Psoas muscle (tissue), 8 donors: ENCODE measurements around the gene SMG1. TPM values are rescaled to one million over a fixed set of nuclear protein-coding genes. Genes with fewer than 3 reads are reported as not detected.
"Not testable (repeated sequence)": the region's sequence is repeated elsewhere in the genome, so short reads cannot be mapped to it uniquely, and the experiment has no call there.

Experiments
- ATAC-seq, 4 donors: fragments of 200-7000 bp; cut with Tn5 transposase; one replicate each; pipeline ENCODE4 v1.9.1; 2020; ENCODE audit warnings: moderate library complexity in 3 of 4, mild to moderate bottlenecking in 2 of 4
- DNase-seq, 2 donors: peaks; one replicate each; pipeline ENCODE4 v3.0.0-alpha.2; 2020
- H3K27ac ChIP-seq: fragments of 200-600 bp; one replicate; pipeline ENCODE4 v1.8.0; 2022
- H3K27me3 ChIP-seq, 3 donors: fragments of 200-600 bp in 1 of 3; one replicate each; pipeline versions ENCODE4 v1.6.1 to v1.8.0; 2013 to 2022; ENCODE audit warnings: low read length in 2 of 3, mild to moderate bottlenecking in 2 of 3, moderate library complexity in 1 of 3; ENCODE audit not compliant: insufficient read depth in 3 of 3
- H3K36me3 ChIP-seq, 2 donors: fragments of 200-600 bp in 1 of 2; one replicate each; pipeline versions ENCODE4 v1.6.1 to v1.8.0; 2013 to 2022; ENCODE audit warnings: low read depth in 1 of 2, mild to moderate bottlenecking in 1 of 2, moderate library complexity in 1 of 2; ENCODE audit not compliant: insufficient read depth in 1 of 2
- H3K4me1 ChIP-seq: fragments of 200-600 bp; one replicate; pipeline ENCODE4 v1.8.0; 2022
- H3K4me3 ChIP-seq: fragments of 200-600 bp; one replicate; pipeline ENCODE4 v1.8.0; 2022; ENCODE audit warnings: mild to moderate bottlenecking
- H3K9me3 ChIP-seq: fragments of 200-600 bp; one replicate; pipeline ENCODE4 v1.8.0; 2022
- WGBS, 3 donors: extraction: QIAGEN DNeasy Blood & Tissue Kit; methylation state at CpG; one replicate each; pipeline versions ENCODE4 v1.1.6 to v1.1.7; 2013; 5-methylcytosine and 5-hydroxymethylcytosine counted together
- intact Hi-C, 2 donors: fragments of 100-400 bp; cut with DNase I; formaldehyde crosslinking; loops; one replicate each; pipeline versions ENCODE4 v1.11.0 to v1.14.2; 2022
- polyA plus RNA-seq, 3 donors: library from polyadenylated mRNA; stranded (reverse); fragments of 200-250 nt; gene quantifications; one replicate each; pipeline ENCODE4 v1.2.3, GENCODE V29; 2013
- total RNA-seq, 4 donors: library from RNA; stranded (reverse); fragmentation: NEBNext Ultra II Directional in 2 of 4; extraction: Animal tissue kit (Norgen Biotek cat#: 25700) in 2 of 4; gene quantifications; one replicate each; pipeline versions ENCODE4 v1.2.1 to v1.2.4, GENCODE V29; 2021 to 2023
- donor health status: healthy with polysubstance abuse.
- donor health status: DM: no; HTN: no; CAD: no; lungs with moderate emphysema.
- donor health status: Bipolar disorder and iron deficiency.
- donor health status: healthy.
- donor health status: DM: yes; HTN: yes; CAD: no.
- donor health status: DM: no; HTN: no; CAD: no.
- donor health status: DM: no; HTN: no; CAD: no.
- donor health status: DM: yes; HTN: yes; CAD: no.

Gene SMG1
- total and polyA plus RNA-seq, 7 donors = 12.1 to 160 (median 66.1) TPM

GRCh38 chr16:18923935-18924334, 2.3 kb downstream of the SMG1 start:
- DNase-seq, H3K9me3 ChIP-seq, intact Hi-C loops, H3K36me3 ChIP-seq, H3K27me3 ChIP-seq, H3K4me1 ChIP-seq, ATAC-seq: not testable (repeated sequence)
- WGBS, 3 donors = 14 to 19% (median 18%) methylated on average over 5 of the region's 5 CpGs
- peak overlapping the region; percentile 95 for H3K27ac ChIP-seq
- peak overlapping the region; percentile 85 for H3K4me3 ChIP-seq

- H3K27me3 ChIP-seq, H3K9me3 ChIP-seq, DNase-seq, intact Hi-C loops, H3K36me3 ChIP-seq, ATAC-seq: not testable (repeated sequence)
- Histone ChIP-seq H3K4me3 (peak overlapping the region; percentile 85), H3K27ac (peak overlapping the region; percentile 95), H3K4me1 (peaks cover 14% of the 10 kb centered on the region)
- 51 to 62% (median 56%) methylated on average over 8 of the region's 8 CpGs for WGBS, 3 donors
These were observed 3.1 kb downstream of the SMG1 start for GRCh38 chr16:18923124-18923523.

GRCh38 chr16:18909585-18909984, 16.6 kb downstream of the SMG1 start:
- DNase-seq, H3K27ac ChIP-seq, H3K9me3 ChIP-seq, H3K36me3 ChIP-seq, H3K27me3 ChIP-seq, H3K4me3 ChIP-seq, ATAC-seq, intact Hi-C loops: not testable (repeated sequence)
- WGBS, 3 donors = 49 to 59% (median 54%) methylated on average over 2 of the region's 2 CpGs
- peaks cover 24% of the 10 kb centered on the region for H3K4me1 ChIP-seq

GRCh38 chr16:18908716-18909115, 17.5 kb downstream of the SMG1 start:
- H3K4me3 ChIP-seq, H3K9me3 ChIP-seq, H3K27ac ChIP-seq, intact Hi-C loops, H3K27me3 ChIP-seq, H3K36me3 ChIP-seq, DNase-seq: not testable (repeated sequence)
- H3K4me1 ChIP-seq = peaks cover 19% of the 10 kb centered on the region
- 88 to 97% (median 94%) methylated on average over 12 of the region's 12 CpGs for WGBS, 3 donors
- ATAC-seq = peak in 2 of 4 donors; percentile 16 to 26

- intact Hi-C loops, ATAC-seq: not testable (repeated sequence)
These were observed 23.4 kb downstream of the SMG1 start for GRCh38 chr16:18902778-18903177.

GRCh38 chr16:18902044-18902443, 24.2 kb downstream of the SMG1 start:
- Histone ChIP-seq H3K4me1 (peaks cover 63% of the 10 kb centered on the region), H3K27ac (peak overlapping the region; percentile 71)
- intact Hi-C loops, DNase-seq, ATAC-seq, H3K9me3 ChIP-seq, H3K4me3 ChIP-seq, H3K27me3 ChIP-seq, H3K36me3 ChIP-seq: not testable (repeated sequence)
- WGBS, 3 donors = 37 to 44% (median 38%) methylated on average over 3 of the region's 3 CpGs

More at GRCh38 chr16:18902778-18903177, 23.4 kb downstream of the SMG1 start:
- Histone ChIP-seq H3K27ac (peak overlapping the region; percentile 71), H3K4me1 (peaks cover 58% of the 10 kb centered on the region)
- 89 to 97% (median 92%) methylated on average over 7 of the region's 7 CpGs for WGBS, 3 donors
- H3K9me3 ChIP-seq, H3K4me3 ChIP-seq, DNase-seq, H3K27me3 ChIP-seq, H3K36me3 ChIP-seq: not testable (repeated sequence)

GRCh38 chr16:18901194-18901593, 25.0 kb downstream of the SMG1 start:
- H3K4me3 ChIP-seq, intact Hi-C loops, H3K9me3 ChIP-seq, H3K27me3 ChIP-seq, H3K36me3 ChIP-seq, DNase-seq, ATAC-seq: not testable (repeated sequence)
- H3K27ac ChIP-seq = peak overlapping the region; percentile 83
- H3K4me1 ChIP-seq = peaks cover 66% of the 10 kb centered on the region
- 24 to 60% (median 35%) methylated on average over 1 of the region's 1 CpG for WGBS, 3 donors

- intact Hi-C loops = loop anchor here in 1 of 2 donors (10.0 kb wide), 1 partner anchor 80 kb away; no protein-coding TSS in a partner anchor
- ATAC-seq, H3K9me3 ChIP-seq, H3K4me3 ChIP-seq, DNase-seq, H3K27ac ChIP-seq, H3K4me1 ChIP-seq, H3K27me3 ChIP-seq: not testable (repeated sequence)
- peaks cover 0 to 88% of the 10 kb centered on the region in 2 donors for H3K36me3 ChIP-seq
- 86 to 92% (median 88%) methylated on average over 2 of the region's 2 CpGs for WGBS, 3 donors
These were observed 41.8 kb downstream of the SMG1 start for GRCh38 chr16:18884456-18884855.

- H3K36me3 ChIP-seq = peaks cover 8 to 98% of the 10 kb centered on the region in 2 donors
- intact Hi-C loops, ATAC-seq, H3K27me3 ChIP-seq, DNase-seq, H3K4me3 ChIP-seq, H3K4me1 ChIP-seq, H3K9me3 ChIP-seq, H3K27ac ChIP-seq: not testable (repeated sequence)
- WGBS, 3 donors = 75 to 99% (median 82%) methylated on average over 4 of the region's 4 CpGs
These were observed 48.5 kb downstream of the SMG1 start for GRCh38 chr16:18877734-18878133.

- ATAC-seq, H3K27me3 ChIP-seq, H3K4me3 ChIP-seq, H3K4me1 ChIP-seq, intact Hi-C loops, H3K27ac ChIP-seq, H3K9me3 ChIP-seq, DNase-seq: not testable (repeated sequence)
- 65 to 80% (median 78%) methylated on average over 4 of the region's 4 CpGs for WGBS, 3 donors
- H3K36me3 ChIP-seq = peaks cover 8 to 98% of the 10 kb centered on the region in 2 donors
These were observed 48.9 kb downstream of the SMG1 start for GRCh38 chr16:18877259-18877658.

- ATAC-seq, H3K27me3 ChIP-seq, H3K4me3 ChIP-seq, H3K9me3 ChIP-seq, H3K27ac ChIP-seq, H3K4me1 ChIP-seq, DNase-seq, intact Hi-C loops: not testable (repeated sequence)
- 86 to 96% (median 93%) methylated on average over 5 of the region's 5 CpGs for WGBS, 3 donors
- H3K36me3 ChIP-seq = peaks cover 8 to 98% of the 10 kb centered on the region in 2 donors
These were observed 49.9 kb downstream of the SMG1 start for GRCh38 chr16:18876301-18876700.
